GM19240 (cell line): ENCODE results near the gene LTA4H.

ENCODE experiments used
- DNase-seq: peaks from one replicate; pipeline ENCODE4 v3.0.0; 2011; ENCODE audit warnings: low spot score; ENCODE audit not compliant: insufficient read length

Gene LTA4H

DNA sequence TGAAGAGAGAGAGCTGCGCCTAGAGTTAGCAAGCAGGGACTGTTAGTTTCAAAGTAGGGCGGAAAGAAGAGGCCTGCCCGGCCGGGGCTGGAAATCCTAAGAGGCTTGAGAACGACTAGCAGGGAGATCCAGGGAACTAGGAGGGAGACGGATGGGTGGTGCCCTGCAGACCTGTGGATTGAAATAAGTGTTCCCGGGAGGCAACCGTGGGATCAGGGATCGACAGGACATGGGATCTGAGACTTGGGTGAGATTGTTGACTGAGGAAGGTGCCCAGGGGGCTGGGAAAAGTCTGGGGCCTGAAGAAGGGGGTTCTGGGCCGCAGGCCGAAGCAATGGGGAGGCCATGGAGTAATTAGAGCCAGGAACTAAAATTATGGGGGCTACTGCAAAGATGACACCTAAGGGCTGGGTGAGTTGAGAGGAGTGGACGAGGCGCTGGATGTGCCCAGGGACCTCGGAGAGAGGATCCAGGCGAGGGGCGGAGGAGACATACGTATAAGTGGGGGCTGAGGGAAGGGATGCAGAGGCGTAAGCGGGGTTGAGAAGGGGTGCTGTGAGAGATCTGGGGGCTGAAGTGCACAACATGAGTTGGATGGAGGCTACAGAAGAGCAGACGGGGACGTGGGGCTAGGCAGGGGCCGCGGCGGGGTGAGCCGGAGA, 635 bp downstream of the LTA4H start:
- DNase-seq: no peak

DNA sequence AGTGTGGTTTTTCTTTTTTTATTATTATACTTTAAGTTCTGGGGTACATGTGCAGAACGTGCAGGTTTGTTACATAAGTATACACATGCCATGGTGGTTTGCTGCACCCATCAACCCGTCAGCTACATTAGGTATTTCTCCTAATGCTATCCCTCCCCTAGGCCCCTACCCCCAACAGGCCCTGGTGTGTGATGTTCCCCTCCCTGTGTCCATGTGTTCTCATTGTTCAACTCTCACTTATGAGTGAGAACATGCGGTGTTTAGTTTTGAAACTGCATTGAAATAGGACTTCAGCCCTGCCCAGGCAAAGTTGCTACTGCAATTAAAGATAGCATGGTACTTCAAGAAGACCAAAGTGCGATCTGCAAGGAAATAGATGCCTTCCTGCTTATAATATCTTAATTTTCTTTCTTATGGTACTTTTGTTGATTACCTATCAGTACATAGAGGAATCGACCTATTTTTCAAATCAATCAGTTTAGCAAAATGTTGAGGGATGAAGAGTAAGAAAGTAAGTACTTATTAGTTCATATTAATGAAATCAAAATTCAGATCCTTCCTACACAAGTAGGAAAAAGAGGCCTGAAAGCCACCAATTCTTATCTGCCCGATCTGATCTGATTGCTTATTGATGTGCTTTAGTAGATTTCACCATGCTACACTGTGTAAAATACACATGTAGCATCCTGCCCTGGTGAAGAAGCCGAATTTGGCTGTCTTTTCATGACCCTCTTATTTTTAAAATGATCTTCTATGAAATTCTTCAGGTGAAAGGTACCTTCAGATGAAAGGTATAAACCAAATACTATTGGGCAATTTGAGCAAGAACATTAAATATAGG, 1.6 kb downstream of the LTA4H start:
- DNase-seq: no peak

DNA sequence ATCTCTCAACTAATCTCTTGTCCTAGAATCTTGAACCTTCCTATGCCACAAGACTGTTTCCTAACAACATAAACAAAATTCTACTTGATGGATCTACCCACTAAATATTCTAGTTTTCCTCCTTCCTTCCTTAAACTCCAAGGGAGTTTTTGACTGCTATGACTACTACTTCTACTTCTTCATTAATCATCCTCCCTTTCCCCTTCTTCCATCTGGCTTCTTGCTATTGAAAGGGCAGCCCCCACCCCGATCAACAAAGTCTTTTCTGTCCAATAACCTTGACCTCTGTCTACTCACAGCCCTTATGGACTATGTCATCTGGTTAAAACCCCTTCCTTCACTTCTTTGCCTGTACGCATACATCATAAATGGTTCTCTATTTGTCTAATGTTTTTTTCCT, 5.6 kb downstream of the LTA4H start:
- no peak for DNase-seq

DNA sequence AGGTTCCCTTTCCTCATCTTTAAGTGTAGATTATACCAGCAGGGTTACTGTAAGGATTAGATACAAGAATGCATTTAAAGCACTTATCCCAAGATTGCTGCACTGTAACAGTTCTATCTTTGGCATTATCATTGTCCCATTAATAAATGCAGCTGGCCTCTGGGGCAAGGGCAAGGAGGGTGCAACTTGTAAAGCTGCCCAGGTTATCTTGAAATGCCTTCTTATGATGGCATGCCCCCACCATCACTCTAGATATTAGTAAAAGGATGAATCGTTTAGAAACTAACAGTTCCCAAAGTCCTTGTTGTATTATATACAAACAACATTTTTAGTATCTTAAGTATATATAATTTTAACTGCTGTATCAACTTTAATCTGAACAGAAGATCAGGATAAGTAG, 6.8 kb downstream of the LTA4H start:
- no peak for DNase-seq

DNA sequence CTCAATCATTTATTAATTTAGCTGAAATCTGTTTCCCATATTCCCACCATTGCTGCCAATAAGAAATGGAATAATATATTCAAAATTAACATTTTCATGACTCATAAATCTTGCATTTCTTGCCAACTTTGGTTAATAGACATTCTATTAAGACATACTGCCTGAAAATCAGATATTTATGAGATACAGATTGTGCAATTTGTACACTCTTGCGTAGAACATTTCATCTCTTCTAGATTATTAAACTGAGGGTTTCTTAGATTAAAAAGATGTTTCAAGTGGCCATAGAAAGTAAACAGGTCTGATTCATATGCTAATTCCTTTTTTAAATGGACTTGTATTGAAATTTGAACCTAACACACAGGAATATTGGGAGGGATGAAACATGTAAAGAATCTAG, 9.1 kb downstream of the LTA4H start:
- DNase-seq: no peak

DNA sequence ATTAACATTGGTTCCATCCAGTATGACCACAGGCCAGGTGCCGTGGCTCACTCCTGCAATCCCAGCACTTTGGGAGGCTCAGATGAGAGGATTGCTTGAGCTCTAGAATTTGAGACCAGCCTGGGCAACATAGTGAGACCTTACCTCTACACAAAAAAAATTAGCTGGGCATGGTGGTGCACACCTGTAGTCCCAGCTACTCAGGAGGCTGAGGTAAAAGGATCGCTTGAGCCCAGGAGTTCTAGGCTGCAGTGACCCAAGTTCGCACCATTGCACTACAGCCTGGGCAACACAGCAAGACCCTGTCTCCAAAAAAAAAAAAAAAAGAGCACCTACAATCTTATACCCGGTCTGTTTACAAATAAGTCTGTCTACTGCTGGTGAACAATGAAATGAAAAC, 9.9 kb downstream of the LTA4H start:
- DNase-seq: no peak

DNA sequence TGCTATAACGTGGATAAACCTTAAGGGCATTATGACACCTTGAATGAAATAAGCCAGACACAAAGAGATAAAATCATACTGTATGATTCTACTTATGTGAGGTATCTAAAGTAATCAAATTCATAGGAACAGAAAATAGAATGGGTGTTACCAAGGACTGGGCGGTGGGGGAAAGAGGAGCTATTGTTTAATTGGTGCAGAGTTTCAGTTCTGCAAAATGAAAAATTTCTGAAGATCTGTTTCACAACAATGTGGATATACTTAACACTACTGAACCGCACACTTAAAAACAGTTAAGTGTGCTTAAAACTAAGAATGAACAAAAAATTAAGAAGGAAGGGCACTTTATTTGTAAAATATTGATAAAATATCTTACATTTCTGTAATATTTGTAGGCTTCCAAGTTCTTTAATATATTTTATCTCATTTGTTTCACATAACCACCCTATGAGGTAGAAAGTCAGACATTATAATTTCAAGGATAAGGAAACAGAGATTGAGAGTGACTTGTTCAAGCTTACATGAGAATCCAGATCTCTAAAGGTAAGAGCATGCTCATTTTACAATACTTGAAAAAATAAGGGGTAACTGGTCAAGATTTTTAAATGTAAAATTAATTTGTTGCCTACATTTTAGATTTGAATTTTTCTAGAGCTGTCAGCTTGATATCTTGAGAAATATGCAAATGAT, 14.9 kb downstream of the LTA4H start:
- DNase-seq: no peak

DNA sequence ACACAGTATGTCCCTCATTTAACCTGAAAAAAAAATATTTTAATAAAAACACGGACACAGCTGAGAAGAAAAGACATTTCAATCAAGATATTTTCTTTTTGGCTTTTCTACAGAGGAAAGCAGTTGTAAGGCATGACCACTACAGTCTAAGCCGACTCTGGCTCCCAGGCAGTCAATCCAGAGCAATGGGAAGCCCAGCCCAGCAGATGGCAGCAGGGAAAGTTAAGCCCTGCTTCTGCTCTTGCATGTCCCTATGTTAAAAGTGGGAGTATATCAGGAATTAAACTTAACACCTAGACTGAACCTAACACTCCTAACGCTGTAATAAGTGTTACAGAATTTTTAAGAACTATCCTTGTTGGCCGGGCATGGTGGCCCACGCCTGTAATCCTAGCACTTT, 19.7 kb downstream of the LTA4H start:
- DNase-seq: no peak

DNA sequence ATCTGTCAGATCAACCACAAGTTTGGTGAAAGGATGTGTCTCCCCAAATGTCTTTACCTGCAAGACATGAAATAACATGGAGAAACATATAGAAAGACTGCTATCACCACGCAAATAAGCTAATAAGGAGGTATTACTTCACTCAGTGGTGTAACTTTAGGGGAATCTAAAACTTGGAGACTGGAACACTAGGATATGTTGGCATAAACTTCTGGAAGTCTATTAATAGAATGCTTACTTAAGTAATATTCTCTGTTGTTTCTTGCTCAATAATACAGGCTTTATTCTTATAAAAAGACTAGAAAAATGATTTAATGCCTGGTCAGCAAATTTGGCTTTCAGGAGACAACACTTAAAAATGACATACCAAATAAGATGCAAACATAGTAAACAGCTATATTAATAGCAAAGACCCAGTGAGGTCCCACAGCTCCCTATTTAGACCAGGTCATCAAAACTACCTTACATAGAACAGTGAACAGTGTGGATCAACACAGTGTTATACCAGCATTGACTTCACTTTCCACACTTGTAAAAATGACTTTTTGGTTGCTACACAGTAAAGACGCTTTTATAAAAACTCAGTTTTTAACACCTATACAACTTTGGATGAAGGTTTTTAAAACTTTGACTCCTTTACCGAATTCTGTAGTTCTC, 20.3 kb downstream of the LTA4H start:
- no peak for DNase-seq

DNA sequence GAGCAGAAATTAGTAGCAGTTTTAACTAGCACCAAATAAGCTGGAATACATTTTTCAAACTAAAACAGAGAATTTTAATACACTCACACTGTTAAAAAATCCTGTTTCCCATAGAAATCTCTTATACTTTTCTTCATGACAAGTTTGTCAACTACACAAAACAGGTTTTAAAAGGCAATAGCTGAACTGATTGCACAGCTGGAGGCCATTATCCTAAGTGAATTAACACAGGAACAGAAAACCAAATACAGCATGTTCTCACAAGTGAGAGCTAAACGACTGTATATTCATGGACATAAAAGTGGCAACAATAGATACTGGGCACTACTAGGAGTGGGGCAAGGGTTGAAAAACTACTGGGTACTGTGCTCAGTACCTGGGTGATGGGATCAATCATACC, 27.7 kb downstream of the LTA4H start:
- DNase-seq: no peak

DNA sequence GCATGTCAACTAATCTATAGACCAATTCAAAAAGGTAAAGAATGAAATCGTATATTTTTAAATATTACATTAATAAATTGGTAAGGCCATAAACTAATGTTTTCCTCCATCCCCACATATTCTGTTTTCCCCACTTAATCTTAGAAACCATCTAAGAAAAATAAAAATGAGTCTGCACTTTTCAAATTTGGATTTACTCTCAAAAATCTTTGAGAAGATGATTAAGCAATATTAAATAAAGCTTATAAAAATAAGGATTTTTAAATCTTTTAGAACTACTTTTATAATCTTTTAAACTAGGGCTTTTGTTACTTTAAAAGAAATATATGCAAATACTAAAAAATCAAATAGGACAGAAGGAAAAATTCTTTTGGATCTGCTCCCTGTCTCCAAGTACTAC, 28.7 kb downstream of the LTA4H start:
- DNase-seq: no peak

DNA sequence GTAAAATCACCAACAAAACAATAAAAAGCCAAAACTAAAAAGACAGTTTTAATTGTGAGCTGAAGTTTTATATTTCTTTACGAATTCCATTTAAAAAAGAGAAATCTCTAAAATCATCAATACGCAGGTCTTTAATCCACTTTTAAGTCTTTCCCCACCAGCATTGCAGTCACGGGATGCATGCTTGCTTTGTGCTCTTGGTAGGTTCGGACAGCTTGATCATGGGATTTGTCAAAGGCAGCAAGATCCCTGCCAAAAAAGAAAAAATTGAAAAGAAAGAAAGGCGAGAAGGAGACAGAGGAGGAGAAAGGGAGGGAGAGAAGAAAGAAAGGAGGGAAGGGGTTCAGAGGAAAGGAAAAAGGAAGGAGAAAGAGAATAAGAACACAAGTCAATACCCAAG, 34.5 kb downstream of the LTA4H start:
- no peak for DNase-seq

DNA sequence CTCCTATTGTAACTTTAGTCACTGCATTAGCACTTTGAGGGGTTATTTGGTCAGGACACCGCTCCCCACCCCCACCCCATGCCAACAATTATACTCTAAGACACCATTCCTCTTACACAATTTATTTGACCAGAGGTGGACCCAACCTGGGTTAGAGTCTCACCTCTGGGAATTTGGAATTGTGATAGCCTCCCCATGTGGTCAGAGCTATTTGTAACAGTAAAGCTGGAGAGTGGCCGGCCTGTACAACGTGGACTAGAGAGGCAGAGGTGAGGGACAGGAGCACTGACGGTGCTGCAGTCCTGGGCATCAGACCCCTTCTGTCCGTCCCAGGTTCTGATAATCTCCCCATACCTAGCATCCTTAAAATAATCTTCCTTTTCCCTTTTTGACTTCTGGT, 35.9 kb downstream of the LTA4H start:
- DNase-seq: no peak

DNA sequence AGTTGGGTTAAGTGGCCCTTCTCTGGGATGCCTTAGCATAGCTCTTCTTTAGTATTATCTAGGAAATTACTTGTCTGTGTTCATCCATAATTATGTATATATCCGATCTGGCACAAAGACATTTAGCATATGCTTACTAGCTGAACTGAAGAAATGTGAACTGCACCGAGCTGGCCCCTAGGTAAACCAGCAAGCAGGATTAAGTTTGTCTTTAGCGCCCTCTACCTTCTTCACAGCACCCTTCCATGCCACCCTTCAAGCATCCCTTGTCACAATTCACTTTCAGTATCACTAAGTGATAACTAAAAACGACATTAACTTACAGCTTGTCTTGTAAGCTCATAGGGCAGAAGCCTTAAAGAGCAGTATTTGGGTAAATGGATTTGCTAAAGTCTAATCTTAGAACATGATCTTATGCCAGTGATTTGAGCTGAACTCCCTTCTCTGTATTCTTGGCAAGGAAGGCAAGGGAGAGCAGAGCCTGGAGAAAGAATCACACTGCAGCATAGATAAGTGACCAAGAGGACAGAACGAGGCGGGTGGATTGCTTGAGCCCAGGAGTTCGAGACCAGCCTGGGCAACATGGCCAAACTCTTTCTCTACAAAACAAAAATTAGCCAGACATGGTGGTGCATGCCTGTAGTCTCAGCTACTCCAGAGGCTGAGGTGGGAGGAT, 36.6 kb downstream of the LTA4H start:
- peak; percentile 53 for DNase-seq

DNA sequence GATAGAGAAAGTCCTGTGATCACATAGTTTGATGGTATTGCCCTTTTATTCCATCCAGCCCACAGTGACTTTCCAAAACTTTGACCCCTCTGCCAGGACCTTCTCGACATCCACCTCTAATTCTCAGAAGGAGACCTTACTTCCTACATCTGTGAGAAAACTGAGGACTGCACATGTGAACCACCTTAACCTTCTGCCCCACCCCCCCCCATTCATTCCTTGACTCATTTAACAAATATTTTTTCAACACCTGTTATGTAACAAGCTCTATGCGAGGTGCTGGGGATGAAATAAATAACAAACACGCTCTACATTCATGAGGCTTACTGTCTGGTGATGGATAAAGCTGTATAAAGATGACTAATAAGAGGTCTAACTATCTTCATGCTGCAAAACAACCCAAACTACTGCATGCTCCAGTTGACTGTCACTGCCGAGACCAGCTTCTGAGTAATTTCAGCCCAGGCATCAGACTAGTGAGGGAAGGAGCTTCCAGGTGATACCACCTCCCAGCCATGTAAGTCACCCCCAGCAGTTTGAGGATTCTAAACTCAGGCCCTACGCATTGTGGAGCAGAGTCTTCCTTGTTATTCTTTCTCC, 37.4 kb downstream of the LTA4H start:
- DNase-seq: no peak

DNA sequence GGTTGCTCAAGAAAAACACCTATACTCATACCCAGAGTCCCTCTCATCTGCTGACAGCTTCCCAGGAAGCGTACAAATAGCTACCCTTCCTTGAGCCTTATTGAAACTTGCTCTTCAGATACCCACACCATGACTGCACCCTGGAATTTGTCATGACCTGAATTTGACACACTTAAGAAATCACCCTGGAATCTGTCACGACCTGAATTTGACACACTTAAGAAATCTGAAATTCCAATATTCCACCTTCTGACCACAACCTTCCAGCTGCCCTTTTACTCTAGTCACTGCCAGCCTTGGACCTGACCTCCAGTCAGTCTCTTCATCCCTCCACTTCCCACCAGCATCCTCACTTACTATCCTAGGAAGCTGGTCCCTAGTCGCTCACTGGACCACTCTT, 38.1 kb downstream of the LTA4H start:
- no peak for DNase-seq

DNA sequence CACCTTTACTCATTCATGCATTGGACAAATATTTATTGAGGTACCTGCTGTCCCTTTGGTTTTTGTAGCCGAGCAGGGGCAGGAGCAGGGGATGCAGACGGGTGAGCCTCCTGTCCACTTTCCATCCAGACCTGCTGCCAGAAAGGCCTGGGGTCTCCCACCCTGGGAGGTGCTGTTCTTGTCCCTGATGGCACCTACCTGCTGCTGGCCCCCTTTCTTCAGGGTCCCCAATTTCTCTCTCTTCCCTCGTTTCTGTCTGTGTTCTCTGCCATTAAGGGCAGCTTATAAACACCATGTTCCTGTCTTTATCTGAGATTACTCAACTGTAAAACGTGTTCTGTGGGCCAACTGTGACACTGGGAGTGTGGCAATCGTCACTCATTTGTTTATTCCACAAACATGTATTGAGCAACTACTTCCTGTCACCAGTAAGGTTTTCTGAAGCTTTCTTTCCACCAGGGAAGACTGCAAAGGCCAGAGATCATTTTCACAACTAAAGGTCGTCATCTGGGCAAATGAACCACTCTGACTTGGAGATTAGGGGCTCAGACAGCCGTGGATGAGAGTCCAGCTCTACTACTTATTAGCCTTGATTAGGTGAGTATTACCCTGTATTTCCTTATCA, 39.2 kb downstream of the LTA4H start, which contains the start of gene HAL:
TSS of gene HAL (minus strand) at position 311 of the 625 bp plus-strand sequence. CDS start 434 bp downstream, outside the sequence.
- no peak for DNase-seq

DNA sequence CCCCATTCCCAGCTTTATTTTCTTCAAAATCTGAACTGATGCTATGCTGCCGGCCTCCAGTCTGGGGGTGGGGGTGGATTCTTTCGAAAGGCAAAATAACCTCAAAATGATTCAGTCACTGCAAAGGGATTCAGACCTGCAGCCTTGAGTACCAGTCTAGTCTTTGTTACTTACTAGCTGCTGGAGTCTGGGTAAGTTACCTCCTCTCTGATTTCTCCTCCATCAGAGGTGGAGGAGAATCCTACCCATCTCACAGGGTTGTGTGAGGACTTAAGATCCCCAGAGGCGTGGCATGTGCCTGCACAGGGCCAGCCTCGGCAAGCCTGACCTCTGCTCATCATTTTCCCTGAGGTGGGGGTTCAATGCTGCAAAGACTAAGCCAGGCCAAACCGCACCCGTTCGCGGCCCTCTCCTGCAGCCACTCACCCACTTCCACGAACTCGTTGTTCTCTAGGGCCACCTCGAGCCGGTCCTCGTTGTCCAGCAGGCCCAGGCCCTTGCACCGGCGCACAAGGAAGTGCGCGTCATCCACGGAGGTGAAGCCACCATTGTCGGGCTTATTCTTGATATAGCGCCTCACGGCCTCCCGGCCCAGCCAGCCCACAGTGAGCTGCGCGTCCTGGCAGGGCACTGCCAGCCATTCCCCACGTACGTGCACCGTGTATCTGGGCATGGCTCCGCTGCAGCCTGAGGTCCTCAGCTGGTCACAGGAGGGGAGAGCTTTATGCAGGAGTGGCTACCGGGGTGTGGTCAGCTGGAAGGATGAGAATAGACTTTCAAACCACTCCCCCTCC, 40.0 kb downstream of the LTA4H start:
- no peak for DNase-seq

DNA sequence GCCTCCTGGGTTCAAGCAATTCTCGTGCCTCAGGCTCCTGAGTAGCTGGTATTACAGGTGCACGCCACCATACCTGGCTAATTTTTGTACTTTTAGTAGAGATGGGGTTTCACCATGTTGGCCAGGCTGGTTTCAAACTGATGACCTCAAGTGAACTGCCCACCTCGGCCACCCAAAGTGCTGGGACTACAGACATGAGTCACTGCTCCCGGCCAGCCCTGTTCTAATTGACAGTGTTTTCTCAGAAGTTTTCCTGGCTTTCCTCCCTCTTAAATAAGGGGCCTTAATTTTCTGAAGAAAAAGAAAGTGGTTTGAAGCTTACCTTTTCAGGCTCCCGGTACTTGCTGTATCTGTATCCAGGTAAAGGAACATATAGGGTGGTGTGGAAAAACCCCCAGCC, 40.9 kb downstream of the LTA4H start:
- no peak for DNase-seq

DNA sequence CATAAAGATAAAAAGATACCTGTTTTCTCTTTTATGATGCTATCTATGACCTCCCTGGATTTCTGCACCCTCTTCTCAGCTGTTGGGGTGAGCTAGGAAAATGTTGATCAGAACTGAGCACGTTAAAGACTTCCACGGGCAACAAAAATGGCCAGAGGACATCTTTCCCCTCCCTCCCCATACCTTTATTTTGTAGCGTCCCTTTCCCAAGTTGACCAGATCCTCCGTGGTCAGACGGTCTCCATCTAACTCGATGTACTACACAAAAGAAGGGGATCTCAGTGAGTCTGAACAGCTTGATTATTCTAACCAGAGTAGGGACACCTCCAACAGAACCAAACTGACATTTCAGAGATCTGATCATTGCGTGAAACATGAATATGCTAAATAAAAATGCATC, 41.5 kb downstream of the LTA4H start:
- no peak for DNase-seq
